Measurements from ENCODE around the gene NAV2. TPM values are rescaled to one million over a fixed set of nuclear protein-coding genes. Genes with fewer than 3 reads are reported as not detected.

The NAV2 gene
- total RNA-seq, 1 donor from 2014 or later = not detected

- Mint-ChIP-seq H3K27me3 (no peaks in the 10 kb centered on the region), H3K36me3 (ENCODE audit: low read depth) (no peaks in the 10 kb centered on the region), H3K4me3 (no peak overlapping the region), H3K9me3 (no peaks in the 10 kb centered on the region), H3K4me1 (no peaks in the 10 kb centered on the region), H3K27ac (no peak overlapping the region)
- intact Hi-C loops (cut with micrococcal nuclease) = no loop called here
- no peak for DNase-seq
These were observed 318.7 kb downstream of the NAV2 start for GRCh38 chr11:20031155-20032001.

- no peaks in the 10 kb centered on the region for H3K9me3 Mint-ChIP-seq
- no peaks in the 10 kb centered on the region for H3K4me1 Mint-ChIP-seq
- intact Hi-C loops (cut with micrococcal nuclease) = no loop called here
- no peaks in the 10 kb centered on the region for H3K36me3 Mint-ChIP-seq (ENCODE audit: low read depth)
- H3K27ac Mint-ChIP-seq = no peak overlapping the region
- H3K27me3 Mint-ChIP-seq = no peaks in the 10 kb centered on the region
- H3K4me3 Mint-ChIP-seq = no peak overlapping the region
- DNase-seq = no peak
These were observed 319.5 kb downstream of the NAV2 start for GRCh38 chr11:20032127-20032526.

GRCh38 chr11:20032577-20033260 lies 320.1 kb downstream of the NAV2 start:
- Mint-ChIP-seq H3K4me3 (no peak overlapping the region), H3K27ac (no peak overlapping the region), H3K9me3 (no peaks in the 10 kb centered on the region), H3K4me1 (no peaks in the 10 kb centered on the region), H3K27me3 (no peaks in the 10 kb centered on the region), H3K36me3 (ENCODE audit: low read depth) (no peaks in the 10 kb centered on the region)
- DNase-seq = no peak
- intact Hi-C loops (cut with micrococcal nuclease) = no loop called here

GRCh38 chr11:20033806-20034205 lies 321.2 kb downstream of the NAV2 start:
- H3K27ac Mint-ChIP-seq = no peak overlapping the region
- H3K36me3 Mint-ChIP-seq (ENCODE audit: low read depth) = no peaks in the 10 kb centered on the region
- H3K4me1 Mint-ChIP-seq = no peaks in the 10 kb centered on the region
- H3K27me3 Mint-ChIP-seq = no peaks in the 10 kb centered on the region
- no peak for DNase-seq
- intact Hi-C loops (cut with micrococcal nuclease) = no loop called here
- H3K4me3 Mint-ChIP-seq = no peak overlapping the region
- no peaks in the 10 kb centered on the region for H3K9me3 Mint-ChIP-seq

- Mint-ChIP-seq H3K27me3 (no peaks in the 10 kb centered on the region), H3K9me3 (no peaks in the 10 kb centered on the region), H3K27ac (no peak overlapping the region), H3K4me3 (no peak overlapping the region), H3K4me1 (no peaks in the 10 kb centered on the region), H3K36me3 (ENCODE audit: low read depth) (no peaks in the 10 kb centered on the region)
- no peak for DNase-seq
- intact Hi-C loops (cut with micrococcal nuclease) = no loop called here
These were observed 322.3 kb downstream of the NAV2 start for GRCh38 chr11:20034941-20035340.

- no peak for DNase-seq
- H3K36me3 Mint-ChIP-seq (ENCODE audit: low read depth) = no peaks in the 10 kb centered on the region
- H3K4me1 Mint-ChIP-seq = no peaks in the 10 kb centered on the region
- intact Hi-C loops (cut with micrococcal nuclease) = no loop called here
- H3K27ac Mint-ChIP-seq = no peak overlapping the region
- H3K4me3 Mint-ChIP-seq = no peak overlapping the region
- no peaks in the 10 kb centered on the region for H3K27me3 Mint-ChIP-seq
- H3K9me3 Mint-ChIP-seq = no peaks in the 10 kb centered on the region
These were observed 322.7 kb downstream of the NAV2 start for GRCh38 chr11:20035375-20035700.

GRCh38 chr11:20035701-20036601 lies 323.3 kb downstream of the NAV2 start:
- intact Hi-C loops (cut with micrococcal nuclease) = no loop called here
- Mint-ChIP-seq H3K36me3 (ENCODE audit: low read depth) (no peaks in the 10 kb centered on the region), H3K27ac (no peak overlapping the region), H3K4me1 (no peaks in the 10 kb centered on the region), H3K27me3 (no peaks in the 10 kb centered on the region), H3K9me3 (no peaks in the 10 kb centered on the region), H3K4me3 (no peak overlapping the region)
- no peak for DNase-seq

GRCh38 chr11:20036626-20037335 lies 324.1 kb downstream of the NAV2 start:
- no peak for DNase-seq
- H3K9me3 Mint-ChIP-seq = no peaks in the 10 kb centered on the region

GRCh38 chr11:20037396-20038153 lies 324.9 kb downstream of the NAV2 start:
- Mint-ChIP-seq H3K4me1 (no peaks in the 10 kb centered on the region), H3K27me3 (no peaks in the 10 kb centered on the region), H3K36me3 (ENCODE audit: low read depth) (no peaks in the 10 kb centered on the region), H3K27ac (no peak overlapping the region), H3K9me3 (no peaks in the 10 kb centered on the region), H3K4me3 (no peak overlapping the region)
- DNase-seq = no peak
- intact Hi-C loops (cut with micrococcal nuclease) = no loop called here

More at GRCh38 chr11:20036626-20037335, 324.1 kb downstream of the NAV2 start:
- no peaks in the 10 kb centered on the region for H3K27me3 Mint-ChIP-seq
- H3K27ac Mint-ChIP-seq = no peak overlapping the region
- H3K36me3 Mint-ChIP-seq (ENCODE audit: low read depth) = no peaks in the 10 kb centered on the region
- H3K4me3 Mint-ChIP-seq = no peak overlapping the region
- no peaks in the 10 kb centered on the region for H3K4me1 Mint-ChIP-seq
- intact Hi-C loops (cut with micrococcal nuclease) = no loop called here

- no peaks in the 10 kb centered on the region for H3K27me3 Mint-ChIP-seq
- no peak for DNase-seq
- no peak overlapping the region for H3K27ac Mint-ChIP-seq
- no peaks in the 10 kb centered on the region for H3K9me3 Mint-ChIP-seq
- intact Hi-C loops (cut with micrococcal nuclease) = no loop called here
- no peak overlapping the region for H3K4me3 Mint-ChIP-seq
- no peaks in the 10 kb centered on the region for H3K4me1 Mint-ChIP-seq
- no peaks in the 10 kb centered on the region for H3K36me3 Mint-ChIP-seq (ENCODE audit: low read depth)
These were observed 325.8 kb downstream of the NAV2 start for GRCh38 chr11:20038412-20038811.

GRCh38 chr11:20038972-20039371 lies 326.3 kb downstream of the NAV2 start:
- no peak overlapping the region for H3K27ac Mint-ChIP-seq
- H3K9me3 Mint-ChIP-seq = no peaks in the 10 kb centered on the region
- intact Hi-C loops (cut with micrococcal nuclease) = no loop called here
- H3K4me3 Mint-ChIP-seq = no peak overlapping the region
- H3K4me1 Mint-ChIP-seq = no peaks in the 10 kb centered on the region
- H3K27me3 Mint-ChIP-seq = no peaks in the 10 kb centered on the region
- no peak for DNase-seq
- H3K36me3 Mint-ChIP-seq (ENCODE audit: low read depth) = no peaks in the 10 kb centered on the region

- no peaks in the 10 kb centered on the region for H3K27me3 Mint-ChIP-seq
- no peak for DNase-seq
- no peak overlapping the region for H3K4me3 Mint-ChIP-seq
- no peak overlapping the region for H3K27ac Mint-ChIP-seq
- H3K9me3 Mint-ChIP-seq = no peaks in the 10 kb centered on the region
- intact Hi-C loops (cut with micrococcal nuclease) = no loop called here
- H3K36me3 Mint-ChIP-seq (ENCODE audit: low read depth) = no peaks in the 10 kb centered on the region
- H3K4me1 Mint-ChIP-seq = no peaks in the 10 kb centered on the region
These were observed 328.9 kb downstream of the NAV2 start for GRCh38 chr11:20041499-20041898.

GRCh38 chr11:20042045-20042639 lies 329.5 kb downstream of the NAV2 start:
- no peaks in the 10 kb centered on the region for H3K4me1 Mint-ChIP-seq
- no peak for DNase-seq
- H3K4me3 Mint-ChIP-seq = no peak overlapping the region
- no peak overlapping the region for H3K27ac Mint-ChIP-seq
- no peaks in the 10 kb centered on the region for H3K36me3 Mint-ChIP-seq (ENCODE audit: low read depth)
- intact Hi-C loops (cut with micrococcal nuclease) = no loop called here
- H3K27me3 Mint-ChIP-seq = no peaks in the 10 kb centered on the region
- H3K9me3 Mint-ChIP-seq = no peaks in the 10 kb centered on the region

Measured in activated CD4-positive, alpha-beta T cell treated with anti-CD3 and anti-CD28 coated beads, Interleukin-2, amount 10 ng/mL, durations not matched to agents 24 days and 14 days (primary cell).